ENCODE measurements around the gene FBXO11.

Gene FBXO11

GRCh38 chr2:47803363-47803762 is 102.9 kb downstream of the FBXO11 start:
- Histone ChIP-seq H3K4me3 (ENCODE audit: low read length) (no peak overlapping the region), H3K27ac (ENCODE audit: low read length) (no peak overlapping the region), H3K4me2 (ENCODE audit: low read depth, low read length) (no peak overlapping the region), H3K27me3 (replicated peaks; ENCODE audit: insufficient read depth, low read length) (no peaks in the 10 kb centered on the region), H3K36me3 (replicated peaks; ENCODE audit: insufficient read depth, low read length) (peaks cover 61% of the 10 kb centered on the region), H3K9me3 (replicated peaks; ENCODE audit: insufficient read depth, low read length) (no peaks in the 10 kb centered on the region), H3K9ac (ENCODE audit: low read length) (no peak overlapping the region), H3K4me1 (ENCODE audit: low read length) (no peaks in the 10 kb centered on the region), H2AFZ (ENCODE audit: low read length) (no peak overlapping the region), H3F3A (ENCODE audit: insufficient read depth, low read length) (0 out of 2 replicates have a peak, but pooled peaks cover 13% of the 10 kb centered on the region), H3K79me2 (ENCODE audit: low read length) (peaks cover 63% of the 10 kb centered on the region), H4K20me1 (ENCODE audit: insufficient read depth, low read length) (peaks cover 7% of the 10 kb centered on the region; the same call in 1 of the 2 replicates), H3K9me2 (replicated peaks; ENCODE audit: insufficient read depth, low read length) (no peaks in the 10 kb centered on the region)
- TF ChIP-seq EZH2phosphoT487 (IDR thresholded peaks at IDR 0.05; ENCODE audit: low read length) (no peak), CTCF (IDR thresholded peaks at IDR 0.05; ENCODE audit: low read length) (no peak), EZH2 (optimal IDR thresholded peaks at IDR 0.05; ENCODE audit: low read depth, low read length) (no peak)
- DNase-seq = no peak

GRCh38 chr2:47801118-47801517 is 105.2 kb downstream of the FBXO11 start:
- Histone ChIP-seq H3K36me3 (replicated peaks; ENCODE audit: insufficient read depth, low read length) (peaks cover 56% of the 10 kb centered on the region), H3K9me3 (replicated peaks; ENCODE audit: insufficient read depth, low read length) (no peaks in the 10 kb centered on the region), H3K4me3 (ENCODE audit: low read length) (no peak overlapping the region), H3K27ac (ENCODE audit: low read length) (no peak overlapping the region), H3F3A (ENCODE audit: insufficient read depth, low read length) (peaks cover 10% of the 10 kb centered on the region; the same call in 1 of the 2 replicates), H3K4me2 (ENCODE audit: low read depth, low read length) (no peak overlapping the region), H3K27me3 (replicated peaks; ENCODE audit: insufficient read depth, low read length) (no peaks in the 10 kb centered on the region), H3K9ac (ENCODE audit: low read length) (no peak overlapping the region), H3K79me2 (ENCODE audit: low read length) (peaks cover 85% of the 10 kb centered on the region), H4K20me1 (ENCODE audit: insufficient read depth, low read length) (peaks cover 10% of the 10 kb centered on the region; the same call in 1 of the 2 replicates), H3K4me1 (ENCODE audit: low read length) (no peaks in the 10 kb centered on the region), H3K9me2 (replicated peaks; ENCODE audit: insufficient read depth, low read length) (no peaks in the 10 kb centered on the region), H2AFZ (ENCODE audit: low read length) (no peak overlapping the region)
- no peak for DNase-seq
- TF ChIP-seq CTCF (IDR thresholded peaks at IDR 0.05; ENCODE audit: low read length) = no peak
- TF ChIP-seq EZH2phosphoT487 (IDR thresholded peaks at IDR 0.05; ENCODE audit: low read length) = no peak
- no peak for TF ChIP-seq EZH2 (optimal IDR thresholded peaks at IDR 0.05; ENCODE audit: low read depth, low read length)

- no peak overlapping the region for H3K4me2 ChIP-seq (ENCODE audit: low read depth, low read length)
- peaks cover 50% of the 10 kb centered on the region; the same call in 1 of the 2 replicates for H3K36me3 ChIP-seq (replicated peaks; ENCODE audit: insufficient read depth, low read length)
- no peak overlapping the region for H3K9ac ChIP-seq (ENCODE audit: low read length)
- no peaks in the 10 kb centered on the region for H3K4me1 ChIP-seq (ENCODE audit: low read length)
- H3K79me2 ChIP-seq (ENCODE audit: low read length) = peaks cover 98% of the 10 kb centered on the region
- H3K27ac ChIP-seq (ENCODE audit: low read length) = no peak overlapping the region
- no peak overlapping the region for H3K4me3 ChIP-seq (ENCODE audit: low read length)
- H2AFZ ChIP-seq (ENCODE audit: low read length) = no peak overlapping the region
- TF ChIP-seq EZH2 (optimal IDR thresholded peaks at IDR 0.05; ENCODE audit: low read depth, low read length) = no peak
- TF ChIP-seq CTCF (IDR thresholded peaks at IDR 0.05; ENCODE audit: low read length) = no peak
- TF ChIP-seq EZH2phosphoT487 (IDR thresholded peaks at IDR 0.05; ENCODE audit: low read length) = no peak
- H3K9me3 ChIP-seq (replicated peaks; ENCODE audit: insufficient read depth, low read length) = no peaks in the 10 kb centered on the region
- DNase-seq = no peak
- H3F3A ChIP-seq (ENCODE audit: insufficient read depth, low read length) = peaks cover 6% of the 10 kb centered on the region; the same call in 1 of the 2 replicates
- peaks cover 6% of the 10 kb centered on the region; the same call in 1 of the 2 replicates for H4K20me1 ChIP-seq (ENCODE audit: insufficient read depth, low read length)
- H3K9me2 ChIP-seq (replicated peaks; ENCODE audit: insufficient read depth, low read length) = no peaks in the 10 kb centered on the region
- no peaks in the 10 kb centered on the region for H3K27me3 ChIP-seq (replicated peaks; ENCODE audit: insufficient read depth, low read length)
Measured at GRCh38 chr2:47799031-47799609, 107.2 kb downstream of the FBXO11 start.
